Measurements from ENCODE around the gene MRPS30.

Gene MRPS30

DNA sequence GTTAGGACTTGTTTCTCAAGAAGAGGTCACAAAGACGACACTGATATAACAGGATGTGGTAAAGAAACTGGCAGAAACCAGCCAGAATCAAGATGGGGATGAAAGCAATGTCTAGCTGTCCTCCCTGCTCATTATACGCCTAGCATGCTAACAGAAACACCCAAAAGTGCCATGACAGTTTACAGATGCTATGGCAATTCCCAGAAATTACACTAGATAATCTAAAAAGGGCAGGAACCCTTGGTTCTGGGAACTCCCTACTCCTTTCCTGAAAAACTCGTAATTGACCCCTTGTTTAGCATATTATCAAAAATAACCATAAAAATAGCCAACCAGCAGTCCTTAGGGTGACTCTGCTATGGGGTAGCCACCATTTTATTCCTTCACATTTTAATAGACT lies 10.9 kb upstream of the MRPS30 start:
- TF ChIP-seq, protein P1, sequence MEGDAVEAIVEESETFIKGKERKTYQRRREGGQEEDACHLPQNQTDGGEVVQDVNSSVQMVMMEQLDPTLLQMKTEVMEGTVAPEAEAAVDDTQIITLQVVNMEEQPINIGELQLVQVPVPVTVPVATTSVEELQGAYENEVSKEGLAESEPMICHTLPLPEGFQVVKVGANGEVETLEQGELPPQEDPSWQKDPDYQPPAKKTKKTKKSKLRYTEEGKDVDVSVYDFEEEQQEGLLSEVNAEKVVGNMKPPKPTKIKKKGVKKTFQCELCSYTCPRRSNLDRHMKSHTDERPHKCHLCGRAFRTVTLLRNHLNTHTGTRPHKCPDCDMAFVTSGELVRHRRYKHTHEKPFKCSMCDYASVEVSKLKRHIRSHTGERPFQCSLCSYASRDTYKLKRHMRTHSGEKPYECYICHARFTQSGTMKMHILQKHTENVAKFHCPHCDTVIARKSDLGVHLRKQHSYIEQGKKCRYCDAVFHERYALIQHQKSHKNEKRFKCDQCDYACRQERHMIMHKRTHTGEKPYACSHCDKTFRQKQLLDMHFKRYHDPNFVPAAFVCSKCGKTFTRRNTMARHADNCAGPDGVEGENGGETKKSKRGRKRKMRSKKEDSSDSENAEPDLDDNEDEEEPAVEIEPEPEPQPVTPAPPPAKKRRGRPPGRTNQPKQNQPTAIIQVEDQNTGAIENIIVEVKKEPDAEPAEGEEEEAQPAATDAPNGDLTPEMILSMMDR (conservative IDR thresholded peaks at IDR 0.05; ENCODE audit: control insufficient read depth, insufficient read depth, low read depth, low read length) = no peak
- no peak for DNase-seq (ENCODE audit: low read depth)
- no peak overlapping the region for H3K4me3 ChIP-seq (ENCODE audit: control insufficient read depth, low read depth, low read length)

- H3K4me3 ChIP-seq (ENCODE audit: control insufficient read depth, low read depth, low read length) = no peak overlapping the region
- TF ChIP-seq, protein P1 (conservative IDR thresholded peaks at IDR 0.05; ENCODE audit: control insufficient read depth, insufficient read depth, low read depth, low read length) = no peak
- DNase-seq (ENCODE audit: low read depth) = no peak
Measured at GRCh38 chr5:44801992-44802391, 6.8 kb upstream of the MRPS30 start.

DNA sequence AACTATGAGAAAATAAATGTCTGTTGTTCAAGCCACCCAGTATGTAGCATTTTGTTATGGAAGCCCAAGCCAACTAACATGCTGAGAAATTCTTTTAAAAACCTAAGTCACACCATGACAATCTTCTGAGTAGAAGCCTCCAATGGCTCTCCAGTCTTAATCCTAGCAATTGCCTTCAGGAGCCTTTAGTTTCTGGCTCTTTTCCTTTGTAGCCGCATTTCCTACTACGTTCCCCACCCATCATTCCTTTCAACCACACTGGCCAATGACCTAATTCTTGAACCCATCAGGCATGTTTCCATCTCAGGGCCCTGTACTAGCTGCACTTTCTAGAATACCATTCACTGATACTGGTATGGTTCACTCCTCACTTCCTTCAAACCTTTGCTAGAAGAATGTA lies 2.1 kb upstream of the MRPS30 start:
- DNase-seq (ENCODE audit: low read depth) = no peak
- TF ChIP-seq, protein P1 (conservative IDR thresholded peaks at IDR 0.05; ENCODE audit: control insufficient read depth, insufficient read depth, low read depth, low read length) = no peak

GRCh38 chr5:44807269-44807668 lies 1.5 kb upstream of the MRPS30 start:
- TF ChIP-seq, protein P1 (conservative IDR thresholded peaks at IDR 0.05; ENCODE audit: control insufficient read depth, insufficient read depth, low read depth, low read length) = no peak
- no peak overlapping the region for H3K4me3 ChIP-seq (ENCODE audit: control insufficient read depth, low read depth, low read length)
- peak; percentile 66 for DNase-seq (ENCODE audit: low read depth)

More for the DNA sequence above, 2.1 kb upstream of the MRPS30 start:
- no peak overlapping the region for H3K4me3 ChIP-seq (ENCODE audit: control insufficient read depth, low read depth, low read length)

- H3K4me3 ChIP-seq (ENCODE audit: control insufficient read depth, low read depth, low read length) = peak overlapping the region; percentile 89
- TF ChIP-seq, protein P1 (conservative IDR thresholded peaks at IDR 0.05; ENCODE audit: control insufficient read depth, insufficient read depth, low read depth, low read length) = no peak
- DNase-seq (ENCODE audit: low read depth) = peak; percentile 75
Measured at GRCh38 chr5:44809215-44809955, 638 bp downstream of the MRPS30 start.

GRCh38 chr5:44809956-44810420 lies 1.2 kb downstream of the MRPS30 start:
- DNase-seq (ENCODE audit: low read depth) = no peak
- peak overlapping the region; percentile 89 for H3K4me3 ChIP-seq (ENCODE audit: control insufficient read depth, low read depth, low read length)
- TF ChIP-seq, protein P1 (conservative IDR thresholded peaks at IDR 0.05; ENCODE audit: control insufficient read depth, insufficient read depth, low read depth, low read length) = no peak
